SK-N-SH (cell line): ENCODE measurements around the gene ABR. TPM values are rescaled to one million over a fixed set of nuclear protein-coding genes. Genes with fewer than 3 reads are reported as not detected.

Source experiments
- CTCF ChIA-PET: fragments of 300-600, 350-600 bp; formaldehyde crosslinking; extraction: SDS; loops from one replicate; lab custom pipeline; 2021; lab: Yijun Ruan, JAX
- POLR2A ChIA-PET: fragments of 350-600 bp; sonication (Branson Sonifier 250); formaldehyde crosslinking; extraction: SDS; loops from one replicate; lab custom pipeline; 2020; ENCODE audit warnings: antibody characterized with exemption, inconsistent platforms; lab: Yijun Ruan, JAX
- DNase-seq: peaks from one replicate; pipeline ENCODE4 v3.0.0; 2012
- H2AFZ ChIP-seq: fragments of 200-600 bp; sonication (generic); 2 replicates; pipeline ENCODE4 v1.8.1; 2016; ENCODE audit warnings: antibody characterized with exemption, mild to moderate bottlenecking, low read depth
- H3F3A ChIP-seq: fragments of 200-600 bp; sonication (generic); replicated peaks from 2 replicates; pipeline ENCODE3; 2016; ENCODE audit warnings: antibody characterized with exemption, mild to moderate bottlenecking; ENCODE audit not compliant: insufficient read depth
- H3K27ac ChIP-seq, 2 experiments: fragments of 200-500 bp in 1 of 2; fragments of 200-600 bp in 1 of 2; sonication (Bioruptor generic) in 1 of 2; sonication (generic), shearing (Covaris generic) in 1 of 2; 2 replicates each; pipeline versions ENCODE4 v1.5.1 to v1.6.1; 2014 to 2016; ENCODE audit warnings: low read depth in 2 of 2, inconsistent platforms in 1 of 2, low read length in 1 of 2, mild to moderate bottlenecking in 1 of 2, mixed read lengths in 1 of 2
- H3K27me3 ChIP-seq: fragments of 200-600 bp; sonication (generic), shearing (Covaris generic); 2 replicates; pipeline ENCODE4 v1.6.1; 2016; ENCODE audit warnings: mixed run types; ENCODE audit not compliant: insufficient read depth
- H3K36me3 ChIP-seq, 2 experiments: fragments of 200-500 bp in 1 of 2; fragments of 200-600 bp in 1 of 2; sonication (Bioruptor generic) in 1 of 2; sonication (generic) in 1 of 2; replicated peaks in 1 of 2; 2 replicates each; pipeline versions ENCODE3 to v1.5.1; 2014 to 2016; ENCODE audit warnings: low read length in 1 of 2, mild to moderate bottlenecking in 1 of 2; ENCODE audit not compliant: insufficient read depth in 2 of 2, control insufficient read depth in 1 of 2
- H3K4me1 ChIP-seq, 2 experiments: fragments of 200-500 bp in 1 of 2; fragments of 200-600 bp in 1 of 2; sonication (Bioruptor generic) in 1 of 2; sonication (generic), shearing (Covaris generic) in 1 of 2; 2 replicates each; pipeline versions ENCODE4 v1.5.1 to v1.6.1; 2014 to 2016; ENCODE audit warnings: low read depth in 1 of 2, low read length in 1 of 2, mixed run types in 1 of 2; ENCODE audit not compliant: insufficient read depth in 2 of 2, control insufficient read depth in 1 of 2
- H3K4me2 ChIP-seq: fragments of 200-600 bp; sonication (generic), shearing (Covaris generic); 2 replicates; pipeline ENCODE4 v1.6.1; 2017; ENCODE audit warnings: mixed run types
- H3K4me3 ChIP-seq, 2 experiments: fragments of 200-500 bp in 1 of 2; fragments of 200-600 bp in 1 of 2; sonication (Bioruptor generic) in 1 of 2; sonication (generic), shearing (Covaris generic) in 1 of 2; 2 replicates each; pipeline versions ENCODE4 v1.5.1 to v1.8.1; 2014 to 2016; ENCODE audit warnings: low read depth in 2 of 2, inconsistent platforms in 1 of 2, low read length in 1 of 2, mild to moderate bottlenecking in 1 of 2, mixed read lengths in 1 of 2, moderate library complexity in 1 of 2
- H3K79me2 ChIP-seq: fragments of 200-600 bp; sonication (generic); 2 replicates; pipeline ENCODE4 v1.8.1; 2017; ENCODE audit warnings: mild to moderate bottlenecking; ENCODE audit not compliant: insufficient read depth
- H3K9ac ChIP-seq: fragments of 200-600 bp; sonication (generic); 2 replicates; pipeline ENCODE4 v1.6.1; 2017; ENCODE audit warnings: mixed run types
- H3K9me2 ChIP-seq: fragments of 200-600 bp; sonication (generic); 2 replicates; pipeline ENCODE4 v1.6.1; 2017; ENCODE audit warnings: mixed run types
- H3K9me3 ChIP-seq: fragments of 200-600 bp; sonication (generic); 2 replicates; pipeline ENCODE4 v1.6.1; 2017; ENCODE audit warnings: mixed run types, mild to moderate bottlenecking, moderate library complexity
- H4K20me1 ChIP-seq: fragments of 200-600 bp; sonication (generic); 2 replicates; pipeline ENCODE4 v1.6.1; 2017; ENCODE audit warnings: mild to moderate bottlenecking, mixed run types; ENCODE audit not compliant: insufficient read depth
- CHD2 ChIP-seq: fragments of 150-350 bp; IDR thresholded peaks from 2 replicates; pipeline ENCODE4 v1.6.1; 2018; ENCODE audit warnings: low read length; ENCODE audit not compliant: partially characterized antibody
- CTCF ChIP-seq: fragments of 200-600 bp; sonication (generic); IDR thresholded peaks from 2 replicates; pipeline ENCODE4 v1.6.1; 2017; ENCODE audit warnings: antibody characterized with exemption, mild to moderate bottlenecking, moderate library complexity
- EZH2phosphoT487 ChIP-seq: fragments of 200-600 bp; sonication (generic); IDR thresholded peaks from 2 replicates; pipeline ENCODE4 v1.6.1; 2017; ENCODE audit warnings: low read depth, mixed run types, mild to moderate bottlenecking, antibody characterized with exemption, moderate library complexity, borderline replicate concordance
- GATA2 ChIP-seq: sonication (generic); formaldehyde crosslinking; IDR thresholded peaks from 2 replicates; pipeline ENCODE4 v1.5.0; 2020; ENCODE audit warnings: mild to moderate bottlenecking, missing genetic modification reagents
- IRF3 ChIP-seq: fragments of 150-350 bp; IDR thresholded peaks from 2 replicates; pipeline ENCODE4 v1.6.1; 2016; ENCODE audit warnings: mild to moderate bottlenecking, low read depth, low read length
- JUND ChIP-seq: IDR thresholded peaks from 2 replicates; pipeline ENCODE4 v1.4.0; 2012
- MAX ChIP-seq: IDR thresholded peaks from 2 replicates; pipeline ENCODE4 v1.4.0; 2012; ENCODE audit warnings: low read depth
- MEF2A ChIP-seq: IDR thresholded peaks from 2 replicates; pipeline ENCODE4 v1.4.0; 2012; ENCODE audit warnings: low read depth, borderline replicate concordance
- MXI1 ChIP-seq: IDR thresholded peaks from 2 replicates; pipeline ENCODE4 v1.6.1; 2012; ENCODE audit warnings: mild to moderate bottlenecking, low read depth, low read length, improper control_type of control experiment
- NFIC ChIP-seq: IDR thresholded peaks from 2 replicates; pipeline ENCODE4 v1.4.0; 2012; ENCODE audit warnings: borderline replicate concordance
- RAD21 ChIP-seq: IDR thresholded peaks from 2 replicates; pipeline ENCODE4 v1.6.1; 2012; ENCODE audit warnings: mild to moderate bottlenecking, low read length
- RFX5 ChIP-seq: IDR thresholded peaks from 2 replicates; pipeline ENCODE4 v1.6.1; 2012; ENCODE audit warnings: mild to moderate bottlenecking, improper control_type of control experiment, low read length
- RXRA ChIP-seq: IDR thresholded peaks from 2 replicates; pipeline ENCODE4 v1.4.0; 2012; ENCODE audit warnings: low read depth, mild to moderate bottlenecking, borderline replicate concordance
- SMC3 ChIP-seq: IDR thresholded peaks from 2 replicates; pipeline ENCODE4 v1.6.1; 2012; ENCODE audit warnings: low read depth, low read length, improper control_type of control experiment
- TAF1 ChIP-seq: IDR thresholded peaks from 2 replicates; pipeline ENCODE4 v1.6.1; 2012; ENCODE audit warnings: low read depth, mild to moderate bottlenecking, low read length, moderate library complexity, borderline replicate concordance
- TCF12 ChIP-seq: IDR thresholded peaks from 2 replicates; pipeline ENCODE4 v1.4.0; 2012
- USF1 ChIP-seq: IDR thresholded peaks from 2 replicates; pipeline ENCODE4 v1.4.0; 2012; ENCODE audit warnings: low read depth, borderline replicate concordance
- USF2 ChIP-seq: fragments of 150-350 bp; IDR thresholded peaks from 2 replicates; pipeline ENCODE4 v1.6.1; 2017; ENCODE audit warnings: antibody characterized with exemption, low read length, low read depth, borderline replicate concordance
- WGBS: methylation state at CpG from one replicate; pipeline ENCODE4 v1.1.6; 2017; ENCODE audit warnings: low lambda C conversion rate; 5-methylcytosine and 5-hydroxymethylcytosine counted together
- polyA plus RNA-seq, 3 experiments: library from polyadenylated mRNA; depleted of rRNA; stranded (reverse); fragments of >200 nt; gene quantifications; 2 replicates each; pipeline ENCODE4 v1.2.3, GENCODE V29; 2012

ABR gene
- polyA plus RNA-seq, 1 of the 3 experiments (the other 2 are of a cell fraction), result 117 TPM

GRCh38 chr17:1073241-1073962 is 106.4 kb downstream of the ABR start:
- Histone ChIP-seq H3K27ac (no peak overlapping the region; a peak in 1 of 4 replicates), H3K36me3 (peaks cover 10 to 15% of the 10 kb centered on the region in 2 experiments), H2AFZ (no peak overlapping the region), H3K27me3 (no peaks in the 10 kb centered on the region), H3K4me3 (no peak overlapping the region), H3K9me2 (no peaks in the 10 kb centered on the region), H3K79me2 (no peaks in the 10 kb centered on the region; the same call in 1 of the 2 replicates), H3K9ac (no peak overlapping the region), H3K9me3 (no peaks in the 10 kb centered on the region), H3F3A (no peaks in the 10 kb centered on the region), H4K20me1 (peaks cover 12% of the 10 kb centered on the region; the same call in 1 of the 2 replicates), H3K4me1 (peaks cover 0 to 21% of the 10 kb centered on the region in 2 experiments; a peak in 1 of 4 replicates), H3K4me2 (no peak overlapping the region)
- no peak for TF ChIP-seq MEF2A
- no peak for TF ChIP-seq TAF1
- no peak for TF ChIP-seq NFIC
- no peak for TF ChIP-seq MXI1
- TF ChIP-seq IRF3, result no peak
- TF ChIP-seq GATA2 (CRISPR knock-in tag), result no peak
- TF ChIP-seq EZH2phosphoT487, result no peak
- no peak for TF ChIP-seq USF1
- ChIA-PET CTCF (interaction anchor here (0.6 to 2.7 kb wide), 3 partner anchors 17 to 50 kb away, joined by 3 to 9 read pairs (median 3); no protein-coding TSS in a partner anchor), POLR2A (no interaction called here)
- WGBS, result 96% methylated on average over 22 of the region's 25 CpGs
- no peak for DNase-seq

- Histone ChIP-seq H4K20me1 (peaks cover 12% of the 10 kb centered on the region; the same call in 1 of the 2 replicates), H3K79me2 (no peaks in the 10 kb centered on the region; the same call in 1 of the 2 replicates), H2AFZ (no peak overlapping the region), H3K9me2 (no peaks in the 10 kb centered on the region), H3K4me1 (peaks cover 0 to 21% of the 10 kb centered on the region in 2 experiments; a peak in 1 of 4 replicates), H3K27ac (no peak overlapping the region), H3K9me3 (no peaks in the 10 kb centered on the region)
- WGBS, result 96% methylated on average over 20 of the region's 20 CpGs
- TF ChIP-seq MXI1 (no peak), RAD21 (no peak), MAX (no peak), MEF2A (no peak), USF2 (no peak), CTCF (no peak), SMC3 (no peak), CHD2 (no peak), IRF3 (no peak), TCF12 (no peak), RXRA (no peak), RFX5 (no peak), JUND (no peak)
- TF ChIP-seq, all 33 proteins: peak for 0
- H3K9ac ChIP-seq, result no peak overlapping the region
- no peaks in the 10 kb centered on the region for H3K27me3 ChIP-seq
- H3K4me2 ChIP-seq, result no peak overlapping the region
- no peak overlapping the region for H3K4me3 ChIP-seq
- ChIA-PET CTCF (interaction anchor here (1.0 to 2.7 kb wide), 3 partner anchors 10 to 51 kb away, joined by 3 to 9 read pairs (median 3); no protein-coding TSS in a partner anchor), POLR2A (interaction anchor here (0.6 kb wide), 1 partner anchor 10 kb away, joined by 3 read pairs; no protein-coding TSS in a partner anchor)
- H3F3A ChIP-seq, result no peaks in the 10 kb centered on the region
- DNase-seq, result no peak
- H3K36me3 ChIP-seq, result peaks cover 16 to 18% of the 10 kb centered on the region in 2 experiments
Measured at GRCh38 chr17:1072551-1072961, 107.2 kb downstream of the ABR start.
